Measurements from ENCODE around the gene PLA2G1B. TPM values are rescaled to one million over a fixed set of nuclear protein-coding genes. Genes with fewer than 3 reads are reported as not detected.
A peak's percentile ranks its signal among the peaks of the same experiment; 100 is the strongest.

Gene PLA2G1B
- total RNA-seq, 1 donor, result not detected

DNA sequence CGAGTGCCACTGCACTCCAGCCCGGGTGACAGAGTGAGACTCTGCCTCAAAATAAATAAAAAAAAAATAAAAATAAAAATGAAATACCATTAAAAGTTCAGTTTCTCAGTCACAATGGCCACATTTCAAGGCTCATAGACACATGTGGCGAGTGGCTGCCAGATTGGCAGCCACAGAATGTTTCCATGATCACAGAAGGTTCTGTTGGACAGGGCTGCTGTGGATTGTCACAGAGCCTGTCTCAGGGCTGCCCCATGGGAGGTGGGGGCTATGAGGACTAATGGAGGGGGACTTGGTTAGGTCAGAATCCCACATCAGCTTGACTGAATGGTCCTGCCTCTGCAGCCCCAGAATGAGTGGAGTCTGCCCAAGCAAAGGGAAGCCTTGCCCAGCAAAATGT, 3.8 kb upstream of the PLA2G1B start:
- no peak overlapping the region for H3K4me3 ChIP-seq (ENCODE audit: low read depth, low read length)
- DNase-seq (ENCODE audit: low read depth), result no peak
- TF ChIP-seq, protein P1, sequence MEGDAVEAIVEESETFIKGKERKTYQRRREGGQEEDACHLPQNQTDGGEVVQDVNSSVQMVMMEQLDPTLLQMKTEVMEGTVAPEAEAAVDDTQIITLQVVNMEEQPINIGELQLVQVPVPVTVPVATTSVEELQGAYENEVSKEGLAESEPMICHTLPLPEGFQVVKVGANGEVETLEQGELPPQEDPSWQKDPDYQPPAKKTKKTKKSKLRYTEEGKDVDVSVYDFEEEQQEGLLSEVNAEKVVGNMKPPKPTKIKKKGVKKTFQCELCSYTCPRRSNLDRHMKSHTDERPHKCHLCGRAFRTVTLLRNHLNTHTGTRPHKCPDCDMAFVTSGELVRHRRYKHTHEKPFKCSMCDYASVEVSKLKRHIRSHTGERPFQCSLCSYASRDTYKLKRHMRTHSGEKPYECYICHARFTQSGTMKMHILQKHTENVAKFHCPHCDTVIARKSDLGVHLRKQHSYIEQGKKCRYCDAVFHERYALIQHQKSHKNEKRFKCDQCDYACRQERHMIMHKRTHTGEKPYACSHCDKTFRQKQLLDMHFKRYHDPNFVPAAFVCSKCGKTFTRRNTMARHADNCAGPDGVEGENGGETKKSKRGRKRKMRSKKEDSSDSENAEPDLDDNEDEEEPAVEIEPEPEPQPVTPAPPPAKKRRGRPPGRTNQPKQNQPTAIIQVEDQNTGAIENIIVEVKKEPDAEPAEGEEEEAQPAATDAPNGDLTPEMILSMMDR (IDR thresholded peaks at IDR 0.05; ENCODE audit: insufficient read depth, low read depth, low read length), result no peak

DNA sequence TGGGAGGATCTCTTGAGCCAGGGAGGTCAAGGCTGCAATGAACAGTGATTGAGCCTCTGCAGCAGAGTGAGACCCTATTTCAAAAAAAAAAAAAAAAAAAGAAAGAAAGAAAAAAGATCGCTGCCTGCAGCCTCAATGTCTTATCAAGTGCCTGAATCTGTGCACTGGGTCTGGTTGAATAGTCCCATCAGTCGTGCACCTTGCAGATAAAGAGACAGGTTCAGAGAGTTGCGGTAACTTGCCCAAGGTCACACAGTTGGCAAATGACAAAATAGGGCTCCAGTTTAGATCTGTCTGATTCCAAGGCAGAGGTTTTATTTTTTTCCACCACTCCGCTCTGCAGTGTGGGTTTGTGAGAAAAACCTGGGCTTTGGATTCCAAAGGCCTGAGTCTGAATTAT, 649 bp upstream of the PLA2G1B start:
- DNase-seq (ENCODE audit: low read depth), result no peak
- H3K4me3 ChIP-seq (ENCODE audit: low read depth, low read length), result no peak overlapping the region
- TF ChIP-seq, protein P1 (IDR thresholded peaks at IDR 0.05; ENCODE audit: insufficient read depth, low read depth, low read length), result no peak

DNA sequence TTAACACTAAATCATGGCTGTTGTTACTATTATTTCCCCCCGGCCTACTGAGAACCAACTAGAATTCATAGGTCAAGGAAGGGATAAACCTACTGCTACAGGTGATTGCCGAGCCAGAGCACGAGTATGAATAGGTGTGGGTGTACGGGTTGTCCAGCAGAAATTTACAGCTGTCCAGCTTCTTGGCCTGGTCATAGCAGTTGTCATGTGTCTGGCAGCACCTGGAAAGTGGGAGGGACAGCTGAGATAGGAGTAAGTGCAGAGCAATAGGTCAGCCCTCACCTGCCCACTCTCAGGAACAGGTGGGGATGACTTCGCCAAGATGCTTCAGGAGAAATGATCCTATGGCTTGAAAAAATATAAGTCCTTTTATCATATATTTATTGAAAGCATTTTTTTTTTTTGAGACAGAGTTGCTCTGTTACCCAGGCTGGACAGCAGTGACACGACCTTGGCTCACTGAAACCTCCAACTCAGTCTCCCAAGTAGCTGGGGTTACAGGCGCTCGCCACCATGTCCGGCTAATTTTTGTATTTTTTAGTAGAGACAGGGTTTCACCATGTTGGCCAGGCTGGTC, 2.6 kb downstream of the PLA2G1B start:
- DNase-seq (ENCODE audit: low read depth), result no peak
- H3K4me3 ChIP-seq (ENCODE audit: low read depth, low read length), result no peak overlapping the region
- TF ChIP-seq, protein P1 (IDR thresholded peaks at IDR 0.05; ENCODE audit: insufficient read depth, low read depth, low read length), result no peak

DNA sequence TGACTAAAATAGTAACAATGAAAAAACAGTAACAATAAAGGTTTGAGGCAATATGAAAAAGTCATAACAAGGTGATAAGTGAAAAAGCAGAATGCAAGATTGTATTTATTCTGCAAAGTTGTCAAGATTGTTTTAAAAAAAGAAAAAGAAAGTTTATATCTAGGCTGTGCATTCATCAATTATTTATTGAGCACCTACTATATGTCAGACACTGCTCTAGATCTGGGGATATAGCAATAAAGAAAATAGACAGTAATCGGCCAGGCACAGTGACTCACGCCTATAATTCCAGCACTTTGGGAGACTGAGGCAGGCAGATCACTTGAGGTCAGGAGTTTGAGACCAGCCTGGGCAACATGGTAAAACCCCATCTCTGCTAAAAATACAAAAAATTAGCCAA, 3.8 kb downstream of the PLA2G1B start:
- no peak overlapping the region for H3K4me3 ChIP-seq (ENCODE audit: low read depth, low read length)
- TF ChIP-seq, protein P1 (IDR thresholded peaks at IDR 0.05; ENCODE audit: insufficient read depth, low read depth, low read length), result no peak
- DNase-seq (ENCODE audit: low read depth), result no peak

DNA sequence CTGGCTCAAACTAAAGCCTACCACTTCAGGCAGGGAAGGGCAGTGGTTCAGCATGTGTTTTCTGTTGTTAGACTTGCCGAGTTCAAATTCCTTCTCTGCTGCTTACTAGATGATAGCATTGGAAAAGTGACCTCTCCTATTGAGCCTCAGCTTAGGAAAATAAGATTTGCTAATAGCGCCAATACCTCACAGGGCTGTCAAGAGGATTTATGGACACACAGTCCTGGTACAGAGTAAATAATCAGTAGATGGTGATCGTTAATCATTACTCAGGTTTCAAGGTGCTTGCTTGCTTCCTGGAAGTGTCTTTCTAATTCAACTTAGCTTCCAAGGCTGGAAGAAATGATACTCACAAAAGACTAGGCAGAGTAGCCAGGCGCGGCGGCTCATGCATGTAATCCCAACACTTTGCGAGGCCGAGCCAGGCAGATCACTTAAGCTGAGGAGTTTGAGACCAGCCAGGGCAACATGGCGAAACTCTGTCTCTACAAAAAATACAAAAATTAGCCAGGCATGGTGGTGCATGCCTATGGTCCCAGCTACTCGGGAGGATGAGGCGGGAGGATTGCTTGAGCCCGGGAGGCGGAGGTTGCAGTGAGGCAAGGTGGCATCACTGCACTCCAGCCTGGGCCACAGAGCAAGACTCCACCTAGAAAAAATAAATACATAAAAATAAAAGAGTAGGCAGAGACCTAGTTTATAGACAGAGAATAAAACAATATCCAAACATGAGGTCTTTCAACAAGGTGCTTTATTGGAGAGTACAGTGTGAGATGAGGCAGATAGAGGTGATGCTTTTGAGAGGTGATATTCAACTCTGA, 6.0 kb downstream of the PLA2G1B start:
- H3K4me3 ChIP-seq (ENCODE audit: low read depth, low read length), result no peak overlapping the region
- no peak for DNase-seq (ENCODE audit: low read depth)
- TF ChIP-seq, protein P1 (IDR thresholded peaks at IDR 0.05; ENCODE audit: insufficient read depth, low read depth, low read length), result no peak

DNA sequence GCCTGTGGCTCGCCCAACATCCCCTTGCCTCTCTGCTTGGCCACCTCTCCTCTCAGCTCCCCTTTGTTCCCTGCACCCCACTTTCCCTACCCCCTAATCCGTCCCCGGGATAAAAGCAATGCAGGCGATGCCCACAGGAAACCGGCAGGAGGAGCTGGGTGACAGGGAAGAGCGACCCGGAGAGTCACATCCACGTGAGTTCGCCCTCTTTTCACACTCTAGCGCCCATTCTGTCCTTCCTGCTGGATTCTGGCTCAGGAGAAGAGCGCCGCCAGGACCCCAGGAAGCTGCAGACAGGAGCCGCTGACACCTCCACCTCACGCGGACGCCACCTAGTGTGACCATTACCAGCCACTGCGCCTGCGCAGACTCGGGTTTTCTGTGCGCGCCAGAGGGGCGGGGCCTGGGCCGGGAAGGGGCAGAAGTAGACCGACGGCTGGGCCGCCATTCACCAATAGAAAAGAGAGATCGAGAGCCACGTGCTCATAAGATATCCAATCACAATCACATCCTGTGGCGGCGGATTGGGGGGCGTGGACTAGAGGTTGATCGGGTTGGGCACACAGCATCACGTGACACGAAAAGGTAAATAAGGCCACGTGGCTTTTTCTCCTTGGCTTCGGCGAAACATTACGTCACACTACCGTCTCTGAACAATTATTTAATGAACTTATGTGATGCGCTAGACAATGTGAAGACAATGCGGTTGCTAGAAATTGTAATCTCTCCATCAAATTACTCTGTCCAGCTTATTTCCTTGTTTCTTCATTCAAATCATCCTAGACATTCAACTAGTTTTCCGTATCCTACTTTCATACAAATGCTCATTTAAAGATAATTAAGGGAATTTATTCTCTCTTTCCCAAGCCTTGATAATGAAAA, 10.1 kb downstream of the PLA2G1B start:
- TF ChIP-seq, protein P1 (IDR thresholded peaks at IDR 0.05; ENCODE audit: insufficient read depth, low read depth, low read length), result peak; percentile 65
- DNase-seq (ENCODE audit: low read depth), result peak; percentile 99

More for the DNA sequence above, 10.1 kb downstream of the PLA2G1B start:
- H3K4me3 ChIP-seq (ENCODE audit: low read depth, low read length), result peak overlapping the region; percentile 86
